DND-41 (cell line): ENCODE results near the gene NOL4L.

ENCODE experiments used
- ATAC-seq: fragments of 200-7000 bp; cut with Tn5 transposase; 3 replicates; pipeline ENCODE4 v1.9.1; 2021; ENCODE audit warnings: low read depth; ENCODE audit not compliant: insufficient read depth
- DNase-seq: peaks from one replicate; pipeline ENCODE4 v3.0.0-alpha.2; 2020
- H2AFZ ChIP-seq: 2 replicates; pipeline ENCODE4 v1.6.0; 2012; ENCODE audit warnings: low read depth, low read length
- H3K27ac ChIP-seq: 2 replicates; pipeline ENCODE4 v1.5.1; 2012; ENCODE audit warnings: low read length, inconsistent platforms
- H3K27me3 ChIP-seq: fragments of 200-600 bp; sonication (generic); 2 replicates; pipeline ENCODE4 v1.6.0; 2012; ENCODE audit warnings: low read length, mild to moderate bottlenecking, inconsistent platforms; ENCODE audit not compliant: insufficient read depth, poor library complexity
- H3K36me3 ChIP-seq: 2 replicates; pipeline ENCODE4 v1.5.1; 2012; ENCODE audit warnings: low read length, inconsistent platforms; ENCODE audit not compliant: insufficient read depth
- H3K4me1 ChIP-seq: 2 replicates; pipeline ENCODE4 v1.5.1; 2012; ENCODE audit warnings: mild to moderate bottlenecking, low read length; ENCODE audit not compliant: insufficient read depth
- H3K4me2 ChIP-seq: 2 replicates; pipeline ENCODE4 v1.6.0; 2012; ENCODE audit warnings: mild to moderate bottlenecking, moderate library complexity, low read length, inconsistent platforms; ENCODE audit not compliant: insufficient read depth
- H3K4me3 ChIP-seq, 2 experiments: fragments of 200-600 bp in 1 of 2; shearing (Covaris generic) in 1 of 2; 2 replicates each; pipeline ENCODE4 v1.5.1; 2012 to 2016; ENCODE audit warnings: inconsistent platforms in 2 of 2, low read length in 2 of 2, mild to moderate bottlenecking in 2 of 2, low read depth in 1 of 2, moderate library complexity in 1 of 2
- H3K79me2 ChIP-seq: 2 replicates; pipeline ENCODE4 v1.6.0; 2012; ENCODE audit warnings: low read length, inconsistent platforms; ENCODE audit not compliant: insufficient read depth
- H3K9ac ChIP-seq: 2 replicates; pipeline ENCODE4 v1.6.0; 2012; ENCODE audit warnings: low read depth, mild to moderate bottlenecking, inconsistent platforms, low read length, moderate library complexity
- H3K9me3 ChIP-seq: 2 replicates; pipeline ENCODE4 v1.5.1; 2012; ENCODE audit warnings: low read length, moderate library complexity, mild to moderate bottlenecking, inconsistent platforms; ENCODE audit not compliant: insufficient read depth, severe bottlenecking
- H4K20me1 ChIP-seq: 2 replicates; pipeline ENCODE4 v1.6.0; 2012; ENCODE audit warnings: low read length; ENCODE audit not compliant: insufficient read depth
- CTCF ChIP-seq: IDR thresholded peaks from 2 replicates; pipeline ENCODE4 v1.5.1; 2012; ENCODE audit warnings: borderline replicate concordance, low read length, moderate library complexity, mild to moderate bottlenecking; ENCODE audit not compliant: poor library complexity, severe bottlenecking; ENCODE audit errors: extremely low read depth
- EZH2 ChIP-seq: IDR thresholded peaks from 3 replicates; pipeline ENCODE4 v1.6.1; 2012; ENCODE audit warnings: borderline replicate concordance, low read depth, mild to moderate bottlenecking, moderate library complexity, low read length, inconsistent platforms; ENCODE audit not compliant: severe bottlenecking

Gene NOL4L

GRCh38 chr20:32611868-32612267 is 26.7 kb upstream of the NOL4L start:
- no peaks in the 10 kb centered on the region for H3K79me2 ChIP-seq
- no peaks in the 10 kb centered on the region for H3K9me3 ChIP-seq
- no peak overlapping the region for H3K4me2 ChIP-seq
- DNase-seq (no peak), ATAC-seq (no peak)
- H3K9ac ChIP-seq, result no peak overlapping the region
- no peaks in the 10 kb centered on the region for H3K27me3 ChIP-seq
- no peaks in the 10 kb centered on the region for H3K4me1 ChIP-seq
- TF ChIP-seq EZH2 (no peak), CTCF (no peak)
- H4K20me1 ChIP-seq, result no peaks in the 10 kb centered on the region
- H3K36me3 ChIP-seq, result no peaks in the 10 kb centered on the region
- no peak overlapping the region for H3K27ac ChIP-seq
- H3K4me3 ChIP-seq, result no peak overlapping the region
- no peak overlapping the region for H2AFZ ChIP-seq

- TF ChIP-seq EZH2 (no peak), CTCF (no peak)
- DNase-seq (no peak), ATAC-seq (no peak)
- Histone ChIP-seq H2AFZ (no peak overlapping the region), H3K4me3 (no peak overlapping the region), H3K27me3 (peaks cover under 1% of the 10 kb centered on the region), H4K20me1 (no peaks in the 10 kb centered on the region), H3K9ac (no peak overlapping the region), H3K9me3 (no peaks in the 10 kb centered on the region), H3K79me2 (no peaks in the 10 kb centered on the region), H3K27ac (no peak overlapping the region), H3K36me3 (no peaks in the 10 kb centered on the region), H3K4me1 (no peaks in the 10 kb centered on the region), H3K4me2 (no peak overlapping the region)
Observed at GRCh38 chr20:32611286-32611685, 26.2 kb upstream of the NOL4L start.

GRCh38 chr20:32610472-32611218 is 25.5 kb upstream of the NOL4L start:
- Histone ChIP-seq H3K9me3 (no peaks in the 10 kb centered on the region), H3K4me1 (no peaks in the 10 kb centered on the region), H3K79me2 (no peaks in the 10 kb centered on the region), H3K36me3 (no peaks in the 10 kb centered on the region), H3K4me2 (no peak overlapping the region), H3K9ac (no peak overlapping the region), H3K27ac (no peak overlapping the region), H3K4me3 (no peak overlapping the region), H3K27me3 (peaks cover 3% of the 10 kb centered on the region), H4K20me1 (no peaks in the 10 kb centered on the region), H2AFZ (no peak overlapping the region)
- peak; percentile 32 for DNase-seq
- no peak for TF ChIP-seq EZH2
- peak; percentile 63 for ATAC-seq

GRCh38 chr20:32609993-32610392 is 24.9 kb upstream of the NOL4L start:
- H3K9me3 ChIP-seq, result no peaks in the 10 kb centered on the region
- H3K27ac ChIP-seq, result no peak overlapping the region
- DNase-seq, result no peak
- no peak overlapping the region for H3K9ac ChIP-seq
- no peaks in the 10 kb centered on the region for H4K20me1 ChIP-seq
- no peaks in the 10 kb centered on the region for H3K36me3 ChIP-seq
- no peak overlapping the region for H3K4me2 ChIP-seq
- TF ChIP-seq CTCF (no peak), EZH2 (no peak)
- no peak for ATAC-seq
- no peak overlapping the region for H3K4me3 ChIP-seq
- no peaks in the 10 kb centered on the region for H3K4me1 ChIP-seq
- H2AFZ ChIP-seq, result no peak overlapping the region
- H3K79me2 ChIP-seq, result no peaks in the 10 kb centered on the region
- peaks cover 3% of the 10 kb centered on the region for H3K27me3 ChIP-seq
